T-helper 9 cell (primary cell): ENCODE measurements around the gene TFDP1.

Experiments
- DNase-seq: peaks from one replicate; pipeline ENCODE4 v3.0.0-alpha.2; 2020
- total RNA-seq, 2 donors: gene quantifications; one replicate each; lab custom pipeline; 2026; lab: John Stamatoyannopoulos, UW

TFDP1 gene
- 37.6 to 42.7 reads per million in 2 donors for total RNA-seq

DNA sequence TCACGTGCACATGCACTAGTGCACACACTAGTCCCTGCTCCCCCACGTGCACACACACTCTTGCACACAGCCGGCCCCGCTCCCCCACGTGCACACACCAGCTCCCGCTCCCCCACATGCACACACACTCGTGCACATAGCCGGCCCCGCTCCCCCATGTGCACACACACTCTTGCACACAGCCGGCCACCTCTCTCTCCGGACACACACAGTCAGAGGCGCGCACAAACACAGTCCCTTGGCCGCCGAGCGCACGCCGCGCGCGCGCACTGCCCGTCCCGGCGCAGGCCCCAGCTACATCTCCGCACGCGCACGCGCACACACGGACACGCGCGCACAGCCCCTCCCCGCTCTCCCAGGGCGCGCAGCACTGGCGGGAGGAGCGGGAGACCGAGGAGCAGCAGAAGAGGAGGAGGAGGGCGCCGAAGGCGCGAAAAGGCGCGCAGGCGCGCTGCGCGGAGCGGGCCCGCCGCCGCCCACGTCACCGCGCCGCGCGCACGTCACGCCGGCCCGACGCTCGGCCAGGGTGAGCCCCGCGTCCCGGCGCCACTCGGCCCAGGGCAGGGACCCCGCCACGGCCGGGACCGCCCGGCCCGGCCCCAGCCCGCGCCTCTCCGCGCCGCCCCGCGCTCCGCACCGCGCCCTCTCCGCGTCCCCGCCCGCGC, at the start of gene TFDP1:
Gene TFDP1 (plus strand): TSS at position 549 of the 665 bp plus-strand sequence. CDS start 1,085 bp downstream, outside the sequence.
- peak; percentile 13 for DNase-seq

GRCh38 chr13:113535381-113535781, 49.2 kb upstream of the TFDP1 start:
- DNase-seq, result no peak

- no peak for DNase-seq
Observed at GRCh38 chr13:113536461-113537110, 48.0 kb upstream of the TFDP1 start.

- no peak for DNase-seq
Observed at GRCh38 chr13:113537205-113537604, 47.3 kb upstream of the TFDP1 start.

- no peak for DNase-seq
Observed at GRCh38 chr13:113537909-113538688, 46.5 kb upstream of the TFDP1 start.

DNA sequence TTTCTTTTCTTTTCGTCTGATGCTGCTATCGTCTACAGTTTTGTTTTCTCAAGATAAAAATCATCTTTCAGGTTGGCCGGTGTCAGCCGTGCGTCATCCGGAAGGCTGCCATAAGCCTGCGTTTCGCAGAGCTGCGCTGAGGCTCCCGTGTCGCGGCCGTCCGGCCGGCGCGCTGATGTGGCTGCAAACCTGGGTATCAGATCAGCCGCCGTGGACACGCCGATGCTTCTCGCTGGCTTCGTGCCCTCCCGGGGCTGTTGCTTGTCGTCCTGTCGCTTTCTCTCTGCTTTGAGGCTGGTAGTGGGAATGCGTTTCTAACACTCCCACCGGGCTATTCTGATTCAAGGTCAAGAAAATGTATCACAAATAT, 45.9 kb upstream of the TFDP1 start:
- no peak for DNase-seq

GRCh38 chr13:113539176-113539575, 45.4 kb upstream of the TFDP1 start:
- no peak for DNase-seq

GRCh38 chr13:113539822-113540221, 44.7 kb upstream of the TFDP1 start:
- no peak for DNase-seq

- no peak for DNase-seq
Observed at GRCh38 chr13:113540523-113540922, 44.0 kb upstream of the TFDP1 start.

GRCh38 chr13:113542751-113543424, 41.7 kb upstream of the TFDP1 start:
- no peak for DNase-seq

DNA sequence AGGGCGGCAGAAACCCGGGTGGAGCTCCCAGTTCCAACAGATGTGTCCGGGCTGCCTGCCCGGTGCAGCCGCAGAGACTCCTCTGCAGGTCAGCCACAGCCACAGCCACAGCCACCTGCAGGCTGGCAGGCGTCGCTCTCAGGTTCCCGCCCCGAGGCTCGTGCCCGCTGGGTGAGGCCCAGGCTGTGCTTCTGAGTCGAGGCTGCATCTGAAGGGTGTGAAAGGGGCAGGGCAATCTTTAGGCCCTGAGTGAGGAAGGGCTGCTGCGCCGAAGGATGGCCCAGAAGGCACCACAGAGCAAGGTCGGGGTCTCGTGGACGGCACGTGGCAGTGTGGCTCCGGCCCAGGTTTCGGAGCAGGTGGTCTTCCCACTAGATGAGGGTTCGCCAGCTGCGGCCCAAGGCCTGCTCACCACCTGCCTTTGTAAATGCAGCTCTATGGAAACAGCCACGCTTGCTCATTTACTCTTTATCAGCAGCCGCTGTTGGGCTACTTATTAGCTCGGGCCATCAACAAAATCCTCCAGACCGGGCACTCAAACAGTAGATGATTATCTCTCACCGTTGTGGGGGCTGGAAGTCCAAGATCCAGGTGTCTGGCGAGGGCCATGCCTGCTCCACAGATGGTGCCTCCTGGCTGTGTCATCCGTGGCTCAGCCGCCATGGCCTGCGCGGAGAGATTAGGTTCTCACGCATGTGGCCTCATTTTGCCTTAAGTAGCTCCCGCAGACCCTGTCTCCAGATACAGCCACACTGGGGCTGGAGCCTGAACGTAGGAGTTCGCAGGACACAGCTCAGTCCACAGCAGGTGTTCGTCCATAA, 40.3 kb upstream of the TFDP1 start:
- no peak for DNase-seq

DNA sequence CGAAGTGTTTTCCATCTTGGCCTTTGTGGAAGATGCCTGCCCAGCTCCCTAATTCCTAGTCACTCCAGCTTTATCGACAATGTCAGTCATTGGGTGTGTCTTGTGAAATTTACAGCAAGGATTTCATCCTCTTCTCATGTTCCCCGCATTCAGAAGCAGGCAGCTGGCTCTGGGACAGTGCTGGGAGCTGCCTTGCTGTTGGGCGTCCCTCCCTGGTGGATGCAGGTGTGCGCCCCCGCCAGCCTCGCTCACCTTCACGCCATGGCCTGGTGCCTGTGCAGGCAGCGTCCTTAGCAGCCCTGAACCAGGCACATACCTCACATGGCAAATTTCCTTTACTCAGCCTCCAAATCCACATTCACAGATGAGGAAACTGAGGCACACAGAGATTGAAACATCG, 39.7 kb upstream of the TFDP1 start:
- no peak for DNase-seq

- DNase-seq, result no peak
Observed at GRCh38 chr13:113545455-113545930, 39.1 kb upstream of the TFDP1 start.

- no peak for DNase-seq
Observed at GRCh38 chr13:113545931-113546516, 38.5 kb upstream of the TFDP1 start.

- DNase-seq, result no peak
Observed at GRCh38 chr13:113546571-113547237, 37.8 kb upstream of the TFDP1 start.

DNA sequence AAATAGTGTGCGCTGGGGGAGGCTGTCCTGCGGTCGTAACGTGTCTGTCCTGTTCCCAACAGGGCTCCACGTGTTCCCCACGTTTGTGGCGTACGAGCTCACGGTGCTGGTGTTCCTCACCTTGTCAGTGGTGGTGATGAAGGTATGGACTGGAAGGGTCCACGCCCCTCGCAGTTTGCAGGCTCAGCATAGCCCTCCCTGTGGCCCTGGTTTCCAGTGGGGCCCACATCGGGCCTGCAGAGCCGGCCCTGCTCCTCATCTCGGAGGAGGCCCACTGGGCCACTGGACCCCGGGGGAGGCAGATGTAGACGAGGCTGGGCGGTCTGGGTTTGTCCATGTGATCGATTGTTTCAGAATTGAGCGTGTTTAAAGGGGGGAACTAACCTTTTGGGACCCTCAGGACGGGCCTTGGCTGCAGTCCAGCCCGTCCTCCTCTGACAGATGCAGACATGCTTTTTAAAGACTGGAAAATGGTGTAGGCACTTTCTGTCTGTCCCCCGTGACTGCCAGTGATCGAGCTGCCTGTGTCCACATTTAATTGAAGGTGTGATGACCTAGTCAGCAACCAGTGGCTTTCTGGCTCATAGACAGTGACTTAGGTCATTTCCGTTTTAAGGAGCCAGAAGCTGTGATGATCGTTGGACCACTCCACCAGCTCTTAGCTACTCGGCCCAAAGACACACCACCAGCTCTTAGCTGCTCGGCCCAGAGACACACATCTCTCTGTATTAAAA, 37.1 kb upstream of the TFDP1 start:
- no peak for DNase-seq

DNA sequence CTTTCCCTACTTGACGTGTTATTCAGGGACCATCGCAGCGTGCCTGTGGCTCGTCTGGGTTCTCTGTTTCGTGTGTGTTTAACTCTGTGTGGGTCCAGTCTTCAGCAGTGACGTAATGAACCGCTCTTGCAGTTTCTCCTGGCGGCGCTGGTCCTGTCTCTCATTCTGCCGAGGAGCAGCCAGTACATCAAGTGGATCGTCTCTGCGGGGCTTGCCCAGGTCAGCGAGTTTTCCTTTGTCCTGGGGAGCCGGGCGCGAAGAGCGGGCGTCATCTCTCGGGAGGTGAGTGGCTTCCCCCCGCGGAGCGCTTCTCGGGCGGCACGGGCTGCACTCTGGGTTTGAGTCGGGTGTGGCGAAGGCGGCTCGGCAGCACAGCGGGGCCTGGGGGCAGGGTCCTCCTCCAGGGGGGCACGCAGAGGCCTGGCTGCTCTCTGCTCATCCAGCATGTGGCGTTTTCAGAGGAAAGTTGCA, 36.3 kb upstream of the TFDP1 start:
- DNase-seq, result no peak

DNA sequence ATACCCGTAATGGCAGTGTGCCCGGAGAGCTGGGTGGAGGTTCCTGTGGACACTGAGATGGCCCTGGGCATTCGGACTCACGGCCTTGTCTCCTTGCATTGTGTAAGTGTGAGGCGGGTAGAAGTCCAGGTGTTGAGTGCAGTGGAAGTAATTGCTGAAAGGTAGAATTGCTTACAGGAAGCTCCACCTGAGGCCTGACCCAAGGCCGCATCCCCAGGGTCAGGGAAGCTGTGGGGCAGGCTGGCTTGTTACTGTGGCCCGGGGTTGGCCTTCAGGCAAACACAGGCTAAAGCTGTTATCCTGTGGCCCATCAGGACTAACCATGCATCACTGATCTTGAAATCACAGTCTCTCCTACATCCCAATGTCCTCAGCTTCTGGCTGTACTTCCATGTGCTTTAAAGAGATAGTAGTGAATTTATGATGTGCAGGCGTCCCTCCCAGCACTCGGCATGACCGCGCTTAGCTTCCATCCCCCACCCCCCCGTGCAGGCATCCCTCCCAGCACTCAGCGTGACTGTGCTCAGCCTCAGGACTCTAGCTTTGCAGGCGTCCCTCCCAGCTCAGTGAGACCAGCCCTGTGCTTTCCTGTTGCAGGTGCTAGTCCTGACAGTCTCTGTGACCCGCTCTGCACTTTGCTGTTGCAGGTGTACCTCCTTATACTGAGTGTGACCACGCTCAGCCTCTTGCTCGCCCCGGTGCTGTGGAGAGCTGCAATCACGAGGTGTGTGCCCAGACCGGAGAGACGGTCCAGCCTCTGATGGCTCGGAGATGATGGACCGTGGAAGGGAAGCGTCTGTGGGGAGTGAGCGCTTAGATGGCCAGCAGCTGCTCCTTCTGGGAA, 35.6 kb upstream of the TFDP1 start:
- no peak for DNase-seq

- DNase-seq, result no peak
Observed at GRCh38 chr13:113550453-113550852, 34.1 kb upstream of the TFDP1 start.
